ENCODE measurements around the gene SIT1. TPM values are rescaled to one million over a fixed set of nuclear protein-coding genes. Genes with fewer than 3 reads are reported as not detected.

The SIT1 gene, protein sequence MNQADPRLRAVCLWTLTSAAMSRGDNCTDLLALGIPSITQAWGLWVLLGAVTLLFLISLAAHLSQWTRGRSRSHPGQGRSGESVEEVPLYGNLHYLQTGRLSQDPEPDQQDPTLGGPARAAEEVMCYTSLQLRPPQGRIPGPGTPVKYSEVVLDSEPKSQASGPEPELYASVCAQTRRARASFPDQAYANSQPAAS
- 86.6 and 90.5 TPM in 2 replicates for total RNA-seq

GRCh38 chr9:35650341-35651158 lies at the start of gene SIT1:
SIT1 (minus strand) TSS chr9:35650931; CDS start chr9:35650853, 78 bp downstream.
- no peak for DNase-seq (ENCODE audit: low spot score)
- intact Hi-C loops (cut with micrococcal nuclease): no loop called here
- Mint-ChIP-seq H3K36me3 (ENCODE audit: low read depth) (peaks cover 8% of the 10 kb centered on the region), H3K27me3 (ENCODE audit: insufficient read depth) (peaks cover 1% of the 10 kb centered on the region), H3K9me3 (no peaks in the 10 kb centered on the region), H3K27ac (peak within 1 kb of the TSS; percentile 89), H3K4me3 (peak within 1 kb of the TSS; percentile 88), H3K4me1 (ENCODE audit: low read depth) (peaks cover 48% of the 10 kb centered on the region)

- Mint-ChIP-seq H3K27ac (no peak overlapping the region), H3K9me3 (no peaks in the 10 kb centered on the region), H3K27me3 (ENCODE audit: insufficient read depth) (no peaks in the 10 kb centered on the region), H3K4me3 (no peak overlapping the region), H3K36me3 (ENCODE audit: low read depth) (peaks cover 37% of the 10 kb centered on the region), H3K4me1 (ENCODE audit: low read depth) (no peaks in the 10 kb centered on the region)
- DNase-seq (ENCODE audit: low spot score): no peak
- intact Hi-C loops (cut with micrococcal nuclease): no loop called here
Observed at GRCh38 chr9:35700031-35700430, 49.3 kb upstream of the SIT1 start.

GRCh38 chr9:35698231-35698630 lies 47.5 kb upstream of the SIT1 start:
- intact Hi-C loops (cut with micrococcal nuclease): no loop called here
- no peak overlapping the region for H3K4me3 Mint-ChIP-seq

GRCh38 chr9:35697486-35697885 lies 46.8 kb upstream of the SIT1 start:
- no peaks in the 10 kb centered on the region for H3K27me3 Mint-ChIP-seq (ENCODE audit: insufficient read depth)
- H3K4me1 Mint-ChIP-seq (ENCODE audit: low read depth): no peaks in the 10 kb centered on the region
- H3K9me3 Mint-ChIP-seq: no peaks in the 10 kb centered on the region
- peaks cover 18% of the 10 kb centered on the region for H3K36me3 Mint-ChIP-seq (ENCODE audit: low read depth)
- no peak for DNase-seq (ENCODE audit: low spot score)
- intact Hi-C loops (cut with micrococcal nuclease): loop anchor here (2.0 kb wide), 3 partner anchors 31 to 93 kb away; partner anchors contain the start of gene TESK1
- no peak overlapping the region for H3K4me3 Mint-ChIP-seq
- no peak overlapping the region for H3K27ac Mint-ChIP-seq

More at GRCh38 chr9:35698231-35698630, 47.5 kb upstream of the SIT1 start:
- H3K9me3 Mint-ChIP-seq: no peaks in the 10 kb centered on the region
- H3K27ac Mint-ChIP-seq: no peak overlapping the region
- peaks cover 23% of the 10 kb centered on the region for H3K36me3 Mint-ChIP-seq (ENCODE audit: low read depth)
- no peaks in the 10 kb centered on the region for H3K27me3 Mint-ChIP-seq (ENCODE audit: insufficient read depth)
- H3K4me1 Mint-ChIP-seq (ENCODE audit: low read depth): no peaks in the 10 kb centered on the region
- DNase-seq (ENCODE audit: low spot score): no peak

- Mint-ChIP-seq H3K27ac (no peak overlapping the region), H3K27me3 (ENCODE audit: insufficient read depth) (no peaks in the 10 kb centered on the region), H3K36me3 (ENCODE audit: low read depth) (peaks cover 18% of the 10 kb centered on the region), H3K9me3 (no peaks in the 10 kb centered on the region), H3K4me3 (no peak overlapping the region), H3K4me1 (ENCODE audit: low read depth) (peaks cover 5% of the 10 kb centered on the region)
- peak; percentile 23 for DNase-seq (ENCODE audit: low spot score)
- intact Hi-C loops (cut with micrococcal nuclease): loop anchor here (1.0 to 2.0 kb wide), 4 partner anchors 32 to 215 kb away; partner anchors contain the start of gene TESK1
Observed at GRCh38 chr9:35696520-35697215, 45.9 kb upstream of the SIT1 start.

DNA sequence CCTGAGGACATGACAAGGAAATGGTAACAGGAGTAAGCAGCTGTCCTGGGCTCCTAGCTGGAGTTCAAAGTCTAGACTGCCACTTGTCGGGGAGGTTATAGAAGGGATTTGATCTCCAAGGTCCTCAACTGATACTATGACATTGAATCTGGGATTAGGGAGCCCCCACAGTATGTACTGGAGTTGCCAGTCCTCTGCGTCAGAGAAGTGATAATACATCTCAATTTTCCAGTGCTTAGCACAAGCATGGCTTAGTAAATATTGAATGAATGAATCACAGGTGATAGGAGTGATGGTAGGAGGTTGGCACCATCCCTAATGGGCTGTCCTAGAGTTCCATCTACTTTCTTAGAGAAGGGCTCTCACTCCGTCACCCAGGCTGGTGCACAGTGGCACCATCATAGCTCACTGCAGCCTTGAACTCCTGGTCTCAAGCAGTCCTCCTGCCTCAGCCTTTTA lies 45.2 kb upstream of the SIT1 start:
- Mint-ChIP-seq H3K36me3 (ENCODE audit: low read depth) (peaks cover 18% of the 10 kb centered on the region), H3K27ac (no peak overlapping the region), H3K4me3 (no peak overlapping the region), H3K9me3 (no peaks in the 10 kb centered on the region), H3K27me3 (ENCODE audit: insufficient read depth) (no peaks in the 10 kb centered on the region), H3K4me1 (ENCODE audit: low read depth) (peaks cover 12% of the 10 kb centered on the region)
- intact Hi-C loops (cut with micrococcal nuclease): loop anchor here (1.0 to 2.0 kb wide), 4 partner anchors 33 to 215 kb away; partner anchors contain the start of gene TESK1
- DNase-seq (ENCODE audit: low spot score): no peak

DNA sequence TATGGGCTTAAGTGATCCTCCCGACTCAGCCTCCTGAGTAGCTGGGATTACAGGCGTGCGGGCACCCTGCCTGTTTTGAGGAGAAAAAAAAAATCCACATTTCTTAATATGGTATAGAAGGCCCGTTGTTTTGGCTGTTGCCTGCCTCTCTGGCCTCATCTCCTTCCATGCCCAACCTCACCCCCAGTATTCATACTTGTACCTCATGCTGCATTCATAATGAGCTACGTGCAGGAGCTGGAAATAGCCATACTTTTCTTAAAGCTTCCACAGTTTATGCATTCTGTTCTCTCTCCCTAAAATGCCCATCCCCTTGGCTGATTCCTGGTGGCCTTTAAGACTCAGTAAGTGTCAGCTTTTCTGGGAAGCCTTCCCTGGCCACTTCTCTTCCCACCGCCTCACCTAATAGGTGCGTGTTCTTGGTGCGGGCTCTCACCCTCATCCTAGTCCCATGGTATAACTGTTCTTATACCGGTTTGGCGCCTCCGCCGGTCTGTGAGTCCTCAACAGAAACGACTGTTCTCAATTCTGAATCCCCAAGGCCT lies 41.1 kb upstream of the SIT1 start:
- peak overlapping the region; percentile 84 for H3K4me3 Mint-ChIP-seq
- H3K27me3 Mint-ChIP-seq (ENCODE audit: insufficient read depth): peaks cover 2% of the 10 kb centered on the region
- peak overlapping the region; percentile 55 for H3K27ac Mint-ChIP-seq
- no peak for DNase-seq (ENCODE audit: low spot score)
- intact Hi-C loops (cut with micrococcal nuclease): loop anchor here (2.0 kb wide), 1 partner anchor 33 kb away; the partner anchor contains the start of genes CCDC107 and RMRP
- H3K36me3 Mint-ChIP-seq (ENCODE audit: low read depth): peaks cover 7% of the 10 kb centered on the region
- H3K4me1 Mint-ChIP-seq (ENCODE audit: low read depth): peaks cover 26% of the 10 kb centered on the region
- H3K9me3 Mint-ChIP-seq: no peaks in the 10 kb centered on the region

DNA sequence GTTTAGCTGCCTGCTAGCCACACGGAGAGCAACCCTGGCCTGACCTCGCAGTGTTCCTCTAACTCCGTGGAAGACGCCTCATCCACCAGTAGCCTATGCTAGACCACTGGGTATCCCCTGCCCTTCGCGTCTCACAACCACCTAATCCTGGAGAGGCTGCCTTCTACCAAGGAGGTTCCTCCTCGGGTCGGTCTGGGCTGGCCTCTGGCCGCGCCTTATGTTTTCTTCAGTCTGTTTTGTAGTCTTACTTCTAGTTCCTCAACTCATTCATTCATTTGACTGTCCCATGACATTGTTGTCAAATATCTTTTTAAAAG lies 40.6 kb upstream of the SIT1 start:
- intact Hi-C loops (cut with micrococcal nuclease): loop anchor here (2.0 kb wide), 1 partner anchor 32 kb away; the partner anchor contains the start of genes CCDC107 and RMRP
- no peak for DNase-seq (ENCODE audit: low spot score)

GRCh38 chr9:35690614-35691333 lies 40.0 kb upstream of the SIT1 start:
- no peaks in the 10 kb centered on the region for H3K9me3 Mint-ChIP-seq
- H3K4me3 Mint-ChIP-seq: peak overlapping the region; percentile 84
- H3K27me3 Mint-ChIP-seq (ENCODE audit: insufficient read depth): peaks cover 2% of the 10 kb centered on the region
- intact Hi-C loops (cut with micrococcal nuclease): loop anchor here (2.0 kb wide), 1 partner anchor 32 kb away; the partner anchor contains the start of genes CCDC107 and RMRP
- H3K36me3 Mint-ChIP-seq (ENCODE audit: low read depth): no peaks in the 10 kb centered on the region
- peaks cover 26% of the 10 kb centered on the region for H3K4me1 Mint-ChIP-seq (ENCODE audit: low read depth)
- peak overlapping the region; percentile 55 for H3K27ac Mint-ChIP-seq
- DNase-seq (ENCODE audit: low spot score): peak; percentile 9

More for the DNA sequence above, 40.6 kb upstream of the SIT1 start:
- Mint-ChIP-seq H3K4me1 (ENCODE audit: low read depth) (peaks cover 26% of the 10 kb centered on the region), H3K4me3 (peak overlapping the region; percentile 84), H3K27ac (peak overlapping the region; percentile 55), H3K36me3 (ENCODE audit: low read depth) (peaks cover 1% of the 10 kb centered on the region), H3K9me3 (no peaks in the 10 kb centered on the region), H3K27me3 (ENCODE audit: insufficient read depth) (peaks cover 2% of the 10 kb centered on the region)

DNA sequence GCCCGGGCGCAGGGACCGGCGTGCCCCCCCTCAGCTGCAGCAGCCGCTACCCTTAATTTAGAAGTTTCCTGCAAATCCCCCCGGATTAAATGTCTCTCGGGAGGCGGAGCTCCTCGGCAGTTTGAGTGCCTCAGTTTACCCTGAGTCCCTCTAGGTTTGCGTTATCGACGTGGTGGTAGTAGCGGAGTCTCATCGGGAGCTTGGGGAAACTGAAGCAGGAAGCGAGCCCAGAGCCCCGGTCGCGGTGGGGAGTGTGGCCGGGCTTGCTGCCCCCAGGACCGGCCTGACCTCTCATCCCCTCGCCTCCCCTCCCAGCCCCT lies 39.5 kb upstream of the SIT1 start:
- Mint-ChIP-seq H3K4me1 (ENCODE audit: low read depth) (peaks cover 26% of the 10 kb centered on the region), H3K36me3 (ENCODE audit: low read depth) (no peaks in the 10 kb centered on the region), H3K27ac (peak overlapping the region; percentile 52), H3K27me3 (ENCODE audit: insufficient read depth) (peaks cover 2% of the 10 kb centered on the region), H3K9me3 (no peaks in the 10 kb centered on the region), H3K4me3 (peak overlapping the region; percentile 71)
- intact Hi-C loops (cut with micrococcal nuclease): loop anchor here (2.0 kb wide), 1 partner anchor 31 kb away; the partner anchor contains the start of genes CCDC107 and RMRP
- no peak for DNase-seq (ENCODE audit: low spot score)

- H3K9me3 Mint-ChIP-seq: no peaks in the 10 kb centered on the region
- peaks cover 26% of the 10 kb centered on the region for H3K4me1 Mint-ChIP-seq (ENCODE audit: low read depth)
- DNase-seq (ENCODE audit: low spot score): no peak
- H3K27ac Mint-ChIP-seq: peak within 1 kb of the TSS; percentile 52
- intact Hi-C loops (cut with micrococcal nuclease): loop anchor here (2.0 kb wide), 3 partner anchors 31 to 85 kb away; partner anchors contain the start of genes CCDC107, RMRP and TESK1
- no peaks in the 10 kb centered on the region for H3K36me3 Mint-ChIP-seq (ENCODE audit: low read depth)
- H3K27me3 Mint-ChIP-seq (ENCODE audit: insufficient read depth): peaks cover 2% of the 10 kb centered on the region
- peak within 1 kb of the TSS; percentile 84 for H3K4me3 Mint-ChIP-seq
Observed at GRCh38 chr9:35689542-35690293, 39.0 kb upstream of the SIT1 start, which contains the start of gene TPM2. TPM2 (minus strand) TSS chr9:35689925; CDS start chr9:35689817, 108 bp downstream.

All from activated T-helper 1 cell treated with anti-CD3 and anti-CD28 coated beads, Interleukin-12 subunit alpha, Interleukin-12 subunit beta, Interleukin-2, Interleukin-4 antibody, amounts not matched to agents 30 ng/mL and 10 ng/mL and 1 ng/mL, durations not matched to agents 14 hours and 24 hours and 36 hours (primary cell).